AG09309 (cell line): Measurements from ENCODE around the gene HMGB3.
"Not testable (repeated sequence)": the region's sequence is repeated elsewhere in the genome, so short reads cannot be mapped to it uniquely, and the experiment has no call there.

Experiments
- DNase-seq: peaks from one replicate; pipeline ENCODE4 v3.0.0-alpha.2; 2010; ENCODE audit warnings: low read depth
- H3K4me3 ChIP-seq: 2 replicates; pipeline ENCODE4 v1.5.1; 2011; ENCODE audit warnings: mild to moderate bottlenecking, low read depth, low read length, moderate library complexity; ENCODE audit not compliant: control insufficient read depth
- CTCF ChIP-seq: IDR thresholded peaks from 2 replicates; pipeline ENCODE4 v1.5.1; 2011; ENCODE audit warnings: mild to moderate bottlenecking, low read depth, low read length, inconsistent platforms; ENCODE audit not compliant: insufficient read depth, control insufficient read depth; ENCODE audit errors: missing control alignments

HMGB3 gene

DNA sequence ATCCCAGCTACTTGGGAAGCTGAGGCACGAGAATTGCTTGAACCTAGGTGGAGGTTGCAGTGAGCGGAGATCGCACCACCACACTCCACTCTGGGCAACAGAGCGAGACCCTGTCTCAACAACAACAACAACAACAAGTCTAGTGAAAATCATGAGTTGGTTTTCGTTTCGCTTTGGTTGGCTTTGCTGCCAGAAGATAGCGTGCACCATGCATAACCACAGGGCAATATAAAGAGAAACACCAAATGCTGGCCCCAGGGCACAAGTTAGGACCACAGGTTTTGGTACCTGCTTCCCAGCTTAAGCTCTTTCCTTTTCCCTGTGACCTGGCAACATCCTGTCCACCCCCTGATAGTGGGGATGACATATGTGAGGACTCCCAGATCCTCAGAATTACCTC is 21.5 kb upstream of the HMGB3 start:
- no peak for TF ChIP-seq CTCF
- DNase-seq: no peak
- H3K4me3 ChIP-seq: no peak overlapping the region

- not testable (repeated sequence) for DNase-seq
Observed at GRCh38 chrX:150964416-150964815, 18.7 kb upstream of the HMGB3 start.

GRCh38 chrX:150966235-150966634 is 16.9 kb upstream of the HMGB3 start:
- no peak for TF ChIP-seq CTCF
- no peak overlapping the region for H3K4me3 ChIP-seq
- no peak for DNase-seq

More at GRCh38 chrX:150964416-150964815, 18.7 kb upstream of the HMGB3 start:
- H3K4me3 ChIP-seq: not testable (repeated sequence)

DNA sequence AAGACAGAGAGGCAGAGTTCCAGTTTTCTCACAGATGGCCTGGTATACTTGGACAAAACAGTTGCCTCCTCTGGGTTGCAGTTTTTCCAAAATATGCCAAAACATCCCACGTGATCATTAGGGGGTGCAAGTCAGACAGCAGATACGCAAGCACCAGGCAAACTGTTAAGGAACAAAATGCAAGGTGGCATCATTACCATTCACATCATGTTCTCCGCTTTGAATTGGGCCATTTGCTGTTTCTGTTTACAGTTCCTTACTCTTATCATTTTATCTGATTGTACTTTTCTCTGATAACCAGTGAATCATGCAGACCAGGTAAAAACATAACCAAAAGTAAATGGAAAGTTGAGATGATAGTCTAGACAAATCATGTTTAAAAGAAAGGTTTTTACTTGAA is 16.4 kb upstream of the HMGB3 start:
- H3K4me3 ChIP-seq: no peak overlapping the region
- no peak for DNase-seq
- TF ChIP-seq CTCF: no peak

DNA sequence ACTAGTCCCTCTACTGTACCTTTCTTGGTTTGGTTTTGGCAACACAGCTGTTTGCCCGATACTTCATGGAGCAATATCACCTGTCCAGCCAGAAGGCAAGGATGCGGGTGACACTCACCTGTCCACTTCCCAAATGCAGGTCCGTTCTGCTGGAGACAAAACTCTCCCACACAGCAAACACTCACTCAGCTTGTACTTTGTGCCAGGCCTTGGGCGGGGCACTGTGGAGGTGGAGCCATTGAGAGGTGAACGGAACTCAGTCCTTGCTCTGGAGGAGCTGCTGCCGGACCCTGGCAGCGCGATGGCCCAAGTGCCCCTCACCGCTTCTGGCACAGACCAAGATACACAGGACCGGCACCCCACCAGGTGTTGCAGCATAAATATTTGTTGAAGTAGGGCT is 15.3 kb upstream of the HMGB3 start:
- no peak for TF ChIP-seq CTCF
- H3K4me3 ChIP-seq: no peak overlapping the region
- DNase-seq: no peak

- no peak for TF ChIP-seq CTCF
- H3K4me3 ChIP-seq: no peak overlapping the region
- no peak for DNase-seq
Observed at GRCh38 chrX:150968862-150969720, 14.0 kb upstream of the HMGB3 start.

DNA sequence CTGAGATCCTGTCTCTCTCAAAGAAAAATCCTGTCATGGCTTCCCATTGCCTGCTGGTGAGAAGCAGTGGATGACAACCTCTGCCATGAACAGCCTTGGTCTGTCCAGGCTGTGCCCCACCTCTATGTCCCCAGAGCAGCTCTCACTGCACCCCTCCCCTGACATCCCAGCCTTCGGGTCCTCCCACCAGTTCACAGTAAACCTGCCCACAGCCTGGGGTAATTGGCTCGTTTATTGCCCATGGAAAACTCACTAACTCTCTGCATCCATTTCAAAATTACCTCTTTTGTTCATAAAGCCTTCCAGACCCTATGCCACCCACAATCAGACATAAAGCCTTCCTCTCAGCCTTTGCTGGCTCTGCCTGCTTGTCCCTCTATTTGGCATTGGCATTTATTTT is 10.7 kb upstream of the HMGB3 start:
- no peak for TF ChIP-seq CTCF
- no peak overlapping the region for H3K4me3 ChIP-seq
- DNase-seq: no peak
